GM12865 (cell line): Measurements from ENCODE around the gene MMP24.
"Not testable (repeated sequence)": the region's sequence is repeated elsewhere in the genome, so short reads cannot be mapped to it uniquely, and the experiment has no call there.

ENCODE experiments used
- DNase-seq: peaks from one replicate; pipeline ENCODE4 v3.0.0; 2010; ENCODE audit warnings: low read depth
- H3K4me3 ChIP-seq: 2 replicates; pipeline ENCODE4 v1.5.1; 2011; ENCODE audit warnings: mild to moderate bottlenecking, low read depth, low read length, control low read depth
- CTCF ChIP-seq: IDR thresholded peaks from 2 replicates; pipeline ENCODE4 v1.5.1; 2011; ENCODE audit warnings: low read length, control low read depth, low read depth, inconsistent platforms; ENCODE audit not compliant: insufficient read depth; ENCODE audit errors: missing control alignments

The MMP24 gene

DNA sequence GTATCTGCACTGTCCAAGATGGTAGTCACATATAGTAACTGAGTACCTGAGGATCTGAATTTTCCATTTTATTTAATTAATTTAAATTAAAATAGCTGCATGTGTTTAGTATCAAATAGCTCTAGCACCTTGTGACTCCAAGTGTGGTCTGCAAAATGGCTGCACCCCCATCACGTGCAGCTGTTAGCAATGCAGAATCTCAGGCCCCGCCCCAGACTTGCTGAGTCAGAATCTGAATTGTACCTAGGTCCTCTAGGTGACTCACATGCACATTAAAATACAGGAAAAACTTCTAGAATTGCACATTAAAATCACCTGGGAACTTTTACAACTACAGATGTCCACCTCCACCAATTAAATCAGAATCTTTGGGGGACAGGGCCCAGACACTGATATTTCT lies 84.9 kb downstream of the MMP24 start:
- H3K4me3 ChIP-seq = no peak overlapping the region
- DNase-seq = peak; percentile 45
- no peak for TF ChIP-seq CTCF

DNA sequence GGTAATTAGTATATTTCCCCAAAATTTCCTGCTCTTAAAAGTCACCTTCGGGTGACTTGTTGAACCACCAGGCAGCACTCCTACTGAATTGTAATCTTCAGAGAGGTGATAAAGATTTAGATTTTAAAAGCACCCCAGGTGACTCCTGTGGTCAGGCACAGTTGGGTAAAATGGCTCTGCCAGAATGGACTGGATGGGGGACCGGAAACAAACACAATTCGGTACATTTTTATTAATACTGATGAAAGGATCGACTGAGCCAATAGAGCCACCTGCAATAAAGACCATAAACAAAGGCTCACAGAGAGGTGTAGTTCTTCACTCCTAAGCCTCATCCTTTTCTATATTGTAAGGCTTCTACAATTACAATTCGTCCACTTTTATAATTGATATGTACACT lies 85.3 kb downstream of the MMP24 start:
- no peak for DNase-seq
- no peak for TF ChIP-seq CTCF
- no peak overlapping the region for H3K4me3 ChIP-seq

GRCh38 chr20:35312318-35312717 lies 85.8 kb downstream of the MMP24 start:
- no peak for TF ChIP-seq CTCF
- DNase-seq = no peak
- no peak overlapping the region for H3K4me3 ChIP-seq

DNA sequence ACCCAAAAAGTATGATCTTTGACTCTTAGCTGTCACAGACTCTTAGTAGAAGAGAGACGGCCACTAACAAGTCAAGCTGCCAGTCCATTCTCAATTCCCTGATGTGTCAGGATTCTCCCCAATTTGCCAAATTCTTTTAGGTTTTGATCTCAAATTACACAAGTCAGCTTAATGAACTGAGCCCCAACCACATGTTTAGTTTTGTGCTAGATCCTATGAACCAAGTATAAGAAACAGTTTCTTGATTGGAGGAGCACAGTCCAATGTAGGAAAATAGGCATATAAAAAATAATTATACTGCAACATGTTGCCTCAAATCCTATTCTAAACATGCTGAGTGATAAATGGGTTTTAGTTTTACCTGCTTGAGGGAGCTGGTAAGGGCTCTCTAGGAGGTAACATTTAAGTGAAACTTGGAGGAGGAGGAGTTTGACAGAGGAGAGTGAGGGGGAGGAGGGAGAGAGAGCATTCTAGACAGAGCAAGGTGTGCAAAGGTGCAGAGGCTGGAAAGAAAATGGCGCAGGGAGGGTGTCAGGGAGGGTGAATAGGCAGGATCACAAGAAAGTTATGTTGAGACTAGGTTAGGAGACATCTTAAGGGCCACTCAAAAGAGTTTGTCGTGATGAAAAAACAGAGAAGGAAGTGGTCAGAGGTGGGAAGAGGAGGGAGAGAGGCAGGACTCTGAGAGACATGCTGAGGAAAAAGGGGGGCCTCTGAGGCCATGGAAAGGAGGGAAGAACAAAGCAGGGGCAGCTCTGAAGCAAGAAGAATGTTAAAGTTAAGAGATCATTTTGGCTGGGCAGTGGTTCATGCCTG lies 88.5 kb downstream of the MMP24 start:
- no peak for DNase-seq
- H3K4me3 ChIP-seq = no peak overlapping the region
- no peak for TF ChIP-seq CTCF

DNA sequence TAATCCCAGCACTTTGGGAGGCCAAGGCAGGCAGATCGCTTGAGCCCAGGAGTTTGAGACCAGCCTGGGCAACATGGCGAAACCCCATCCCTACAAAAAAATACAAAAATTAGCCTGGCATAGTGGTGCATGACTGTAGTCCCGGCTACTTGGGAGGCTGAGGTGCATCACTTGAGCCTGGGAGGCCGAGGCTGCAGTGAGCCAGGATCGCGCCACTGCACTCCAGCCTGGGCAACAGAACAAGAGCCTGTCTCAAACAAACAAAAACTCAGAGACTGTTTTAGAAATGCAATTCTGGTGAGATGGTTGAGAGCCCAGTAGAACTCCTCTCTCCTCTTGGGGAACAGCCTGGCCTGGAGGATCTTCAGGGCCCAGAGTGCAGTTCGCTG lies 89.1 kb downstream of the MMP24 start:
- H3K4me3 ChIP-seq, DNase-seq: not testable (repeated sequence)

DNA sequence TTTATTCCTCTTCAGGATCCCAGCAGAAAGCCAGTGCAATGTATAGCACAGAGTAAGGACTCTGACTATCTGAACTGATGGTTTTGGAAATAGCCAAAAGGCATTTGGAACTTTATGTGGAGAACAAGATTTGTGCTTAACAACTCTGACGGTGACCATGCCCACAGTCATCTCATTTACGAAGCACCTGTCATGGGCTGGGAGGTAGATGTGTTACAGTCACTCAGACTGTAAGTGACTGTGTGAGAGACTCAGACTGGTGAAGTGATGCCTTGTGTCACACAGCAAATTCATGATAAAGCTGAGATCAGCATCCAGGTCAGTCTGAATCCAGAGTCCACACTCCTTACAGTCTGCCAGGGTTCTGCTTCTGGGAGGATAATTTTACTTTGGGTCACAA lies 89.6 kb downstream of the MMP24 start:
- H3K4me3 ChIP-seq = no peak overlapping the region
- TF ChIP-seq CTCF = no peak
- DNase-seq = no peak

GRCh38 chr20:35317416-35318210 lies 91.1 kb downstream of the MMP24 start:
- TF ChIP-seq CTCF = no peak
- H3K4me3 ChIP-seq = no peak overlapping the region
- DNase-seq = no peak
